HCEC 1CT (cell line): Measurements from ENCODE around the gene ODC1.
"Not testable (repeated sequence)": the region's sequence is repeated elsewhere in the genome, so short reads cannot be mapped to it uniquely, and the experiment has no call there.

Experiments
- DNase-seq: peaks from one replicate; pipeline ENCODE4 v3.0.0-alpha.2; 2017

Gene ODC1

GRCh38 chr2:10447895-10448575 lies at the start of gene ODC1:
TSS of gene ODC1 (minus strand) at chr2:10448327. CDS start at chr2:10445032, 3,295 bp downstream.
- peak; percentile 92 for DNase-seq

GRCh38 chr2:10497797-10498251 lies 49.7 kb upstream of the ODC1 start:
- peak; percentile 73 for DNase-seq

- no peak for DNase-seq
These were observed 47.8 kb upstream of the ODC1 start for GRCh38 chr2:10495988-10496313.

GRCh38 chr2:10495311-10495987 lies 47.3 kb upstream of the ODC1 start:
- DNase-seq: no peak

GRCh38 chr2:10494351-10495066 lies 46.4 kb upstream of the ODC1 start:
- no peak for DNase-seq

- DNase-seq: peak; percentile 39
These were observed 45.6 kb upstream of the ODC1 start for GRCh38 chr2:10493634-10494281.

- DNase-seq: no peak
These were observed 45.0 kb upstream of the ODC1 start for GRCh38 chr2:10493075-10493633.

- no peak for DNase-seq
These were observed 42.7 kb upstream of the ODC1 start for GRCh38 chr2:10490806-10491291.

- no peak for DNase-seq
These were observed 41.9 kb upstream of the ODC1 start for GRCh38 chr2:10489842-10490555.

GRCh38 chr2:10488142-10488541 lies 40.0 kb upstream of the ODC1 start:
- DNase-seq: not testable (repeated sequence)

- DNase-seq: not testable (repeated sequence)
These were observed 39.6 kb upstream of the ODC1 start for GRCh38 chr2:10487741-10488104.

- DNase-seq: no peak
These were observed 39.1 kb upstream of the ODC1 start for GRCh38 chr2:10487081-10487740.

GRCh38 chr2:10486601-10487079 lies 38.5 kb upstream of the ODC1 start:
- DNase-seq: no peak

- no peak for DNase-seq
These were observed 38.0 kb upstream of the ODC1 start for GRCh38 chr2:10486091-10486490.

- no peak for DNase-seq
These were observed 34.8 kb upstream of the ODC1 start for GRCh38 chr2:10482913-10483312.

GRCh38 chr2:10482460-10482859 lies 34.3 kb upstream of the ODC1 start:
- DNase-seq: no peak

GRCh38 chr2:10481666-10482157 lies 33.6 kb upstream of the ODC1 start:
- no peak for DNase-seq

- DNase-seq: no peak
These were observed 33.0 kb upstream of the ODC1 start for GRCh38 chr2:10481055-10481665.

GRCh38 chr2:10480359-10480949 lies 32.3 kb upstream of the ODC1 start:
- DNase-seq: no peak

- DNase-seq: no peak
These were observed 30.8 kb upstream of the ODC1 start for GRCh38 chr2:10478916-10479315.

- no peak for DNase-seq
These were observed 30.1 kb upstream of the ODC1 start for GRCh38 chr2:10478298-10478625.
